Neuronal stem cell (in vitro differentiated cells): ENCODE results near the gene GRIK5.
"Not testable (repeated sequence)": the region's sequence is repeated elsewhere in the genome, so short reads cannot be mapped to it uniquely, and the experiment has no call there.

ENCODE experiments used
- DNase-seq: peaks from one replicate; pipeline ENCODE4 v3.0.0-alpha.2; 2013; ENCODE audit warnings: low spot score
- H2AFZ ChIP-seq: one replicate; pipeline ENCODE4 v1.6.1; 2013; ENCODE audit warnings: mild to moderate bottlenecking, low read length, inconsistent platforms
- H2AK5ac ChIP-seq: 2 replicates; pipeline ENCODE4 v1.6.1; 2013; ENCODE audit warnings: low read depth, mild to moderate bottlenecking, inconsistent platforms, low read length, moderate library complexity, mixed read lengths
- H2BK120ac ChIP-seq: 2 replicates; pipeline ENCODE4 v1.6.1; 2013; ENCODE audit warnings: low read depth, mild to moderate bottlenecking, inconsistent platforms, low read length, moderate library complexity, mixed read lengths
- H2BK12ac ChIP-seq: one replicate; pipeline ENCODE4 v1.6.1; 2013; ENCODE audit warnings: low read length, inconsistent platforms
- H2BK15ac ChIP-seq: 2 replicates; pipeline ENCODE4 v1.6.1; 2013; ENCODE audit warnings: mild to moderate bottlenecking, low read length, inconsistent platforms, mixed read lengths
- H2BK5ac ChIP-seq: one replicate; pipeline ENCODE4 v1.6.1; 2013; ENCODE audit warnings: inconsistent platforms, mild to moderate bottlenecking, low read length, moderate library complexity
- H3K14ac ChIP-seq: one replicate; pipeline ENCODE4 v1.6.1; 2013; ENCODE audit warnings: low read length, inconsistent platforms
- H3K18ac ChIP-seq: 2 replicates; pipeline ENCODE4 v1.6.1; 2013; ENCODE audit warnings: low read length, inconsistent platforms
- H3K23ac ChIP-seq: 2 replicates; pipeline ENCODE4 v1.6.1; 2013; ENCODE audit warnings: low read depth, mild to moderate bottlenecking, mixed read lengths, low read length, inconsistent platforms; ENCODE audit not compliant: poor library complexity
- H3K27ac ChIP-seq: replicated peaks from 3 replicates; pipeline ENCODE4 v1.5.1; 2013; ENCODE audit warnings: low read length, inconsistent platforms
- H3K27me3 ChIP-seq, 3 experiments: 2 replicates each; pipeline ENCODE4 v1.6.1; 2013; ENCODE audit warnings: low read length in 3 of 3, mild to moderate bottlenecking in 2 of 3, inconsistent platforms in 1 of 3, low read depth in 1 of 3, mixed read lengths in 1 of 3, moderate library complexity in 1 of 3; ENCODE audit not compliant: control insufficient read depth in 3 of 3, insufficient read depth in 3 of 3
- H3K36me3 ChIP-seq, 2 donors: replicated peaks in 1 of 2; 2 replicates each; pipeline ENCODE4 v1.6.1; 2013; ENCODE audit warnings: low read length in 2 of 2; ENCODE audit not compliant: control insufficient read depth in 2 of 2, insufficient read depth in 2 of 2
- H3K4ac ChIP-seq: 2 replicates; pipeline ENCODE4 v1.6.1; 2013; ENCODE audit warnings: inconsistent platforms, mild to moderate bottlenecking, low read length, moderate library complexity
- H3K4me1 ChIP-seq, 2 donors: 1 replicate in 1 of 2; 2 replicates in 1 of 2; pipeline ENCODE4 v1.6.1; 2013; ENCODE audit warnings: low read length in 2 of 2, low read depth in 1 of 2; ENCODE audit not compliant: control insufficient read depth in 2 of 2, insufficient read depth in 1 of 2
- H3K4me2 ChIP-seq: one replicate; pipeline ENCODE4 v1.6.1; 2013; ENCODE audit warnings: mild to moderate bottlenecking, low read length, inconsistent platforms; ENCODE audit not compliant: insufficient read depth, poor library complexity, severe bottlenecking
- H3K4me3 ChIP-seq, 2 donors: 2 replicates each; pipeline ENCODE4 v1.5.1; 2013; ENCODE audit warnings: low read length in 2 of 2, mild to moderate bottlenecking in 2 of 2, inconsistent platforms in 1 of 2, moderate library complexity in 1 of 2
- H3K79me1 ChIP-seq: one replicate; pipeline ENCODE4 v1.6.1; 2013; ENCODE audit warnings: low read depth, mild to moderate bottlenecking, inconsistent platforms, low read length, moderate library complexity
- H3K9ac ChIP-seq: one replicate; pipeline ENCODE4 v1.6.1; 2013; ENCODE audit warnings: mild to moderate bottlenecking, low read depth, low read length, inconsistent platforms; ENCODE audit not compliant: poor library complexity
- H3K9me3 ChIP-seq, 2 donors: replicated peaks in 1 of 2; 2 replicates each; pipeline versions ENCODE3 to v1.6.1; 2013; ENCODE audit warnings: low read length in 2 of 2, mild to moderate bottlenecking in 2 of 2, inconsistent platforms in 1 of 2, low read depth in 1 of 2, mixed read lengths in 1 of 2, moderate library complexity in 1 of 2; ENCODE audit not compliant: control insufficient read depth in 2 of 2, insufficient read depth in 1 of 2
- H4K8ac ChIP-seq: one replicate; pipeline ENCODE4 v1.6.1; 2013; ENCODE audit warnings: low read depth, mild to moderate bottlenecking, inconsistent platforms, low read length, moderate library complexity
- H4K91ac ChIP-seq: one replicate; pipeline ENCODE4 v1.6.1; 2013; ENCODE audit warnings: low read length, low read depth, mild to moderate bottlenecking, inconsistent platforms; ENCODE audit not compliant: poor library complexity
- WGBS, 2 donors: extraction: QIAGEN DNeasy Blood & Tissue Kit; methylation state at CpG; one replicate each; pipeline ENCODE4 v1.1.7; 2013; ENCODE audit warnings: missing lambda C conversion rate in 2 of 2, mixed read lengths in 1 of 2; ENCODE audit not compliant: insufficient read length in 2 of 2, insufficient replicate concordance in 1 of 2; ENCODE audit errors: extremely low coverage in 2 of 2; 5-methylcytosine and 5-hydroxymethylcytosine counted together

The GRIK5 gene

DNA sequence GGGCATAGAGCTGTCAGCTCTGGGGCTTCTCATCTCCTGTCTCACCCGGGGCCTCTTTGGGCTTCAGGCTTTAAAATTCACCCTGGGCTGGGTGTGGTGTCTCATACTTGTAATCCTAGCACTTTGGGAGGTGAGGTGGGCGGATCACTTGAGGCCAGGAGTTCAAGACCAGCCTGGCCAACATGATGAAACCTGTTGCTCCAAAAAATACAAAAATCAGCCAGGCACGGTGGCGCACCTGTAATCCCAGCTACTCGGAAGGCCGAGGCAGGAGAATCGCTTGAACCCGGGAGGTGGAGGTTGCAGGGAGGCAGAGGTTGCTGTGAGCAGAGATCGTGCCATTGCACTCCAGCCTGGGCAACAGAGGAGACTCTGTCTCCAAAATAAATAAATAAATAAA is 29.5 kb downstream of the GRIK5 start:
- not testable (repeated sequence) for H3K23ac ChIP-seq, H2AK5ac ChIP-seq, H3K9me3 ChIP-seq, H3K14ac ChIP-seq, H3K4me3 ChIP-seq, H2AFZ ChIP-seq, H4K8ac ChIP-seq, H2BK5ac ChIP-seq, DNase-seq, H3K4me2 ChIP-seq, H3K27me3 ChIP-seq, H3K9ac ChIP-seq, H3K18ac ChIP-seq, H2BK15ac ChIP-seq, H3K4ac ChIP-seq, H2BK12ac ChIP-seq, H4K91ac ChIP-seq, H3K4me1 ChIP-seq, H3K79me1 ChIP-seq, H2BK120ac ChIP-seq, H3K27ac ChIP-seq
- H3K36me3 ChIP-seq: peaks cover 0 to 35% of the 10 kb centered on the region in 2 donors
- no CpG with 5 or more reads among the region's 9 CpGs for WGBS, 2 donors

DNA sequence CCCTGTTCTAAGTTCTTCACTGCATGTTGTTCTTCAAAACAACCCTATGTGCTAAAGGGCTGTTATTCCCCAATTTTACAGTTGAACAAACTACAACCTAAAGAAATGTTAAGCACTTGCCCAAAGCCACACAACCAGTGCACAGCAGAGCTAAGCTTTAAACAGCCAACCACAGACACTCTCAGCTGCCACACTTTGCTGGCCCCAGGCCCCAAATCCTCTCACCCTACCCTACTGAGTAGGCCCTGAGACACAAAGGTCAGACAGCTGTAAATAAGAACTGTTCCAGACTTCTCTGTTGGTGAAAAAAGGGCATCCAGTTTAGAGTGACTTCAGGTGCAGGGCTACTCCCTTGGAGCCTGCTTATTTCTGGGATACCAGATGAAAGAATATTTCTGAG is 30.0 kb downstream of the GRIK5 start:
- peaks cover 0 to 35% of the 10 kb centered on the region in 2 donors for H3K36me3 ChIP-seq
- no peaks in the 10 kb centered on the region for H3K79me1 ChIP-seq
- H3K9me3 ChIP-seq: no peaks in the 10 kb centered on the region
- no peak overlapping the region for H3K27ac ChIP-seq
- H4K8ac ChIP-seq: no peak overlapping the region
- no peak overlapping the region for H2AK5ac ChIP-seq
- H4K91ac ChIP-seq: no peak overlapping the region
- no peak overlapping the region for H2BK5ac ChIP-seq
- H2BK120ac ChIP-seq: no peak overlapping the region
- H3K4ac ChIP-seq: no peak overlapping the region
- no peak overlapping the region for H2AFZ ChIP-seq
- no peak overlapping the region for H2BK12ac ChIP-seq
- H3K4me3 ChIP-seq: no peak overlapping the region
- H3K18ac ChIP-seq: no peak overlapping the region
- peaks cover 0 to 2% of the 10 kb centered on the region in 2 donors for H3K4me1 ChIP-seq
- H3K27me3 ChIP-seq: no peaks in the 10 kb centered on the region
- no peak overlapping the region for H3K23ac ChIP-seq
- H3K14ac ChIP-seq: no peak overlapping the region
- no peak overlapping the region for H3K9ac ChIP-seq
- no peak overlapping the region for H3K4me2 ChIP-seq
- no peak for DNase-seq
- H2BK15ac ChIP-seq: no peak overlapping the region

DNA sequence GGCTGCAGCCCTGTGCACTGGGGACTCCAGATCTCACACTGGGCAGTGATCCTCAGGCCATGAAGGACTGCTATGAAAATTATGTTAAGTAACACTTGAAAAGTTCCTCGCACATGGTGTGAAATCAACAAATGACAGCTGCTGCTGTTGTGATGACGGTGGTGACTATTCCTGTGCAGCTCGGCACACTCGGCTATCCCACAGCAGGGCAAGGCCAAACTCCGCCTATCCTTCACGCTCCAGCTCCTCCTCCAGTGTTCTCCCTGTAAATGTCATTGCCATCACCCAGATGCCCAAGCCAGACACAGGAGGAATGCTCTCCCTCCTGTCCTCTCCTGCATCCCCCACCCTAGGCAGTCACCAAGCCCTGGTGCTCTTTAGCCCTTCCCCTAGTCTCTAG is 31.3 kb downstream of the GRIK5 start:
- Histone ChIP-seq H3K9me3 (no peaks in the 10 kb centered on the region), H3K4ac (no peak overlapping the region)
- WGBS, 2 donors: no CpG with 5 or more reads among the region's 6 CpGs

DNA sequence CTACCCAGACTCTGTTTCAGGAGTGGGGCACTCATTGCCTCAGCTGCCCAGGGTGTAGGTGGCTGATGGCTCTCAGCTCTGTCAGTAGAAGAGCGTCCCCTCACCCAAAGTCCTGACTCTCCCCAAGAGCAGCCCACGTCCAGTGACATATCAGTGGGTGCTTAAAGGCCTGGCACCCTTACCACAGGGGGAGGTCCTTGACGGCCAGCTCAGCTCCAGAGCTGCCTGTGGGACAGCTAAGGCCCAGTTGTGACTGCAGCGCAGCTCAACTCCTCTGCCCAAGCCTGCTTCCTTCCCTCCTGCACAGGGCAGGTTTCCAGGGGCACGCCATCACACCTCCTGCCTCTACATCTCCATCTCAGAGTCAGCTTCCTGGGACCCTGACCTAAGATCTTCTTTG is 32.4 kb downstream of the GRIK5 start:
- no peak overlapping the region for H4K91ac ChIP-seq
- no peaks in the 10 kb centered on the region for H3K27me3 ChIP-seq
- H3K27ac ChIP-seq: no peak overlapping the region
- no peak overlapping the region for H2AK5ac ChIP-seq
- no peak overlapping the region for H3K4me3 ChIP-seq
- H3K9me3 ChIP-seq: no peaks in the 10 kb centered on the region
- H4K8ac ChIP-seq: no peak overlapping the region
- peaks cover 0 to 3% of the 10 kb centered on the region in 2 donors for H3K4me1 ChIP-seq
- no peak overlapping the region for H3K14ac ChIP-seq
- no peak overlapping the region for H2BK5ac ChIP-seq
- H2BK120ac ChIP-seq: no peak overlapping the region
- no peak overlapping the region for H2AFZ ChIP-seq
- H3K4me2 ChIP-seq: no peak overlapping the region
- peak overlapping the region; percentile 68 for H3K23ac ChIP-seq
- H3K18ac ChIP-seq: no peak overlapping the region
- H3K4ac ChIP-seq: no peak overlapping the region
- no peak overlapping the region for H2BK12ac ChIP-seq
- H3K79me1 ChIP-seq: no peaks in the 10 kb centered on the region
- WGBS, 2 donors: no CpG with 5 or more reads among the region's 5 CpGs
- peaks cover 0 to 31% of the 10 kb centered on the region in 2 donors for H3K36me3 ChIP-seq
- DNase-seq: no peak
- no peak overlapping the region for H2BK15ac ChIP-seq
- no peak overlapping the region for H3K9ac ChIP-seq

More for the DNA sequence above, 31.3 kb downstream of the GRIK5 start:
- no peak overlapping the region for H2AFZ ChIP-seq
- H2AK5ac ChIP-seq: no peak overlapping the region
- no peak overlapping the region for H3K23ac ChIP-seq
- H3K14ac ChIP-seq: no peak overlapping the region
- H4K91ac ChIP-seq: no peak overlapping the region
- no peaks in the 10 kb centered on the region for H3K79me1 ChIP-seq
- no peak overlapping the region for H3K9ac ChIP-seq
- peak overlapping the region in 1 of 2 donors; percentile 14 for H3K4me3 ChIP-seq
- no peaks in the 10 kb centered on the region for H3K4me1 ChIP-seq
- H3K27me3 ChIP-seq: no peaks in the 10 kb centered on the region
- no peak overlapping the region for H2BK120ac ChIP-seq
- no peak overlapping the region for H3K4me2 ChIP-seq
- H4K8ac ChIP-seq: peak overlapping the region; percentile 8
- H3K36me3 ChIP-seq: peaks cover 0 to 33% of the 10 kb centered on the region in 2 donors
- H2BK15ac ChIP-seq: no peak overlapping the region
- H3K27ac ChIP-seq: no peak overlapping the region
- no peak for DNase-seq
- H3K18ac ChIP-seq: no peak overlapping the region
- H2BK12ac ChIP-seq: no peak overlapping the region
- no peak overlapping the region for H2BK5ac ChIP-seq
